Motor neuron (in vitro differentiated cells): ENCODE results near the gene CFAP57. TPM values are rescaled to one million over a fixed set of nuclear protein-coding genes. Genes with fewer than 3 reads are reported as not detected.
"Not testable (repeated sequence)": the region's sequence is repeated elsewhere in the genome, so short reads cannot be mapped to it uniquely, and the experiment has no call there.

ENCODE experiments used
- ATAC-seq, 8 experiments: fragments of 200-7000 bp; cut with Tn5 transposase; replicated peaks in 6 of 8; 2 replicates each; pipeline ENCODE4 v1.8.0; 2021; ENCODE audit warnings: mild to moderate bottlenecking in 8 of 8, moderate library complexity in 8 of 8
- H3K27ac ChIP-seq, 2 donors: fragments of 250-450 bp; sonication (Bioruptor Pico); 2 replicates each; pipeline ENCODE4 v1.9.0; 2021; ENCODE audit warnings: antibody characterized with exemption in 2 of 2, mild to moderate bottlenecking in 2 of 2, moderate library complexity in 1 of 2
- H3K4me1 ChIP-seq, 2 donors: fragments of 250-450 bp; sonication (Bioruptor Pico); replicated peaks in 1 of 2; 2 replicates each; pipeline ENCODE4 v1.6.1; 2021; ENCODE audit warnings: antibody characterized with exemption in 2 of 2, mild to moderate bottlenecking in 2 of 2, moderate library complexity in 1 of 2
- H3K4me3 ChIP-seq, 5 donors: fragments of 250-450 bp; sonication (Bioruptor Pico); 2 replicates each; pipeline ENCODE4 v1.9.0; 2021; ENCODE audit warnings: antibody characterized with exemption in 5 of 5, mild to moderate bottlenecking in 5 of 5, moderate library complexity in 4 of 5
- WGBS, 10 experiments: fragments of 450-650 bp; shearing (Covaris generic); methylation state at CpG; one replicate each; pipeline ENCODE4 v1.0.0; 2022; 5-methylcytosine and 5-hydroxymethylcytosine counted together
- in situ Hi-C, 9 experiments: fragments of 400-800 bp; cut with MboI; loops; one replicate each; pipeline ENCODE4 v1.15.0; 2021; ENCODE audit warnings: low sequenced_read_pairs in 9 of 9, low pct_unique_long_range_greater_than_20kb in 2 of 9; ENCODE audit not compliant: unreplicated experiment in 9 of 9
- total RNA-seq, 8 experiments: library from RNA; unstranded; fragments of 300-600 nt; gene quantifications; 2 replicates each; pipeline versions ENCODE4 v1.2.3 to v1.2.4, GENCODE V29; 2022

CFAP57 gene
- total RNA-seq, result 1 to 10 TPM in 4 of 8 experiments, under 1 TPM in 4; 0.40 to 7.3 (median 0.82) TPM

DNA sequence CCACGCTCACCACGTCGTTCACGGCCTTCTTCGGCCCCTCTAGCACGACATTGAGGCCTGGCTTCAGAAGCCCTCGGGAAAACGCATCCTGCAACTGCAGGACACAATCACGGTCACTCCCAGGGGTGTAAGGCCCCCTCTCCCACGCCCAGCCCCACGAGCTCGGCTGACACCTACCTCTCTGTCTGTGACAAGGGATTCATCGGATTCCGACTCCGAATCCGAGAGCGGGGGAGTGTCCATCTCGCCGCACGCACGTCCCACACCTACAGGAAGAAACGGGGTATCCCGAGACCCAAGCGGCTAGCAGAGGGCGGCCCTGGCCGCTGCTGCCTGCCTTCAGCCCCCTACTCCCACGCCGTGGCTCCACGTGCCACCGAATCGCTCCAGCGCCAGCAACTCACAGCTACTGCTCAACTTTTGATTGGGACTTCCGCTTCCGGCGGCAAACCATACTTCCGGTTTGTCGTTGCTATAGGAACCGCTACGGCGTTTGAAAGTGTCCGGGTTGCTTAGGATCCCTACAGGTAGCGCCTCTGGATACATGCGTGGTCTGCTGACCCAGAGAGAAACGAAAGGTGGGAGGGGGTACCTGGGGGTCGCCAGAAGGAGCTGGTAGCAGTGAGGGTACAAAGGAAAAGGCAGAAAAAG lies at the start of gene CFAP57, which contains the start of gene EBNA1BP2:
CFAP57 (plus strand) TSS at position 455 of the 651 bp plus-strand sequence. CDS start 424 bp downstream, outside the sequence.
EBNA1BP2 (minus strand) TSS at position 415 of the 651 bp plus-strand sequence; CDS start at position 243, 172 bp downstream.
- peak; percentile 93 to 98 (median 96) for ATAC-seq
- H3K4me3 ChIP-seq, result peak within 1 kb of the TSS; percentile 68 to 99 (median 82)
- H3K4me1 ChIP-seq, result peaks cover 4 to 10% of the 10 kb centered on the region in 2 donors
- WGBS, 10 experiments, result 0 to 2% (median 1%) methylated on average over 2 to 32 of the region's 45 CpGs; no CpG with 5 or more reads in 5 of the 10 experiments
- H3K27ac ChIP-seq, result peak within 1 kb of the TSS; percentile 58 to 87
- in situ Hi-C loops, result no loop called here

DNA sequence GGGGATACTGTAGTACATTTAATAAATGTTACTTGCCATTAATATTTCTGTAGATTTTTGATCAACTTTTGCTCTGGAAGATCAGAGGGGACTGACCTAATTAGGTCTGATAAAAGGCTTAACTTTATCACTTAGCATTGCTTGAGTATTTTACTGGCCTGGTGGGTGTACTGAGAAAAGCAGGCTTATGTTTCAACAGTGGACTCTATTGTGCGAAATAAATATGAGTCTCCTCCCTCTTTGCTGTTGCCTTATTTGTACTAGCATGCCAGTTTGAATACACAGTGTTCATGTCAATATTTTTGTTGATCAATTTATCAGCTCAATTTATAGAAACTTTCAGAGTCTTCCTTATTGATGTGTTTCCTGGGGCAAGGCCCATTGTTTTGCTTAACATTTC lies 49.1 kb upstream of the CFAP57 start:
- Histone ChIP-seq H3K4me1 (peaks cover 8 to 9% of the 10 kb centered on the region in 2 donors), H3K27ac (no peak overlapping the region), H3K4me3 (no peak overlapping the region)
- WGBS, 10 experiments, result 33 to 100% (median 94%) methylated on average over 1 of the region's 1 CpG; no CpG with 5 or more reads in 4 of the 10 experiments
- in situ Hi-C loops, result no loop called here
- no peak for ATAC-seq

DNA sequence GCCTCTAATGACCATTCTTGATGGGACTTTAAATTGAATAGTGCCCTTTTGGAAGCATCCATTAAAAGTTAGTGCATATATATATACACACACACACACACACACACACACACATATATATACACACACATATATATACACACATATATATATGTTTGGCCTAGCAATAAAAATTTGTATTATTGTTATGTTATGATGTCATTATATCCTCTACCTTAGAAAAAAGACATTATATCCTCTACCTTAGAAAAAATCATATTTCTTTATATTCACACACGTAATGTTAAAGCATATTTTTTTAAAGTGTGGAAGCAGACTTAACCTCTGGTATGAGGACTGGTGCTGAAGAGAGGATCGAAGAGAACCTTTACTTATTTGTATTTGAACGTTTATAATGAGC lies 43.3 kb upstream of the CFAP57 start:
- WGBS, 10 experiments, result 25 to 100% (median 87%) methylated on average over 1 to 3 of the region's 3 CpGs; no CpG with 5 or more reads in 1 of the 10 experiments
- H3K4me1 ChIP-seq, result no peaks in the 10 kb centered on the region
- ATAC-seq, result no peak
- no peak overlapping the region for H3K27ac ChIP-seq
- no peak overlapping the region for H3K4me3 ChIP-seq
- in situ Hi-C loops, result no loop called here

DNA sequence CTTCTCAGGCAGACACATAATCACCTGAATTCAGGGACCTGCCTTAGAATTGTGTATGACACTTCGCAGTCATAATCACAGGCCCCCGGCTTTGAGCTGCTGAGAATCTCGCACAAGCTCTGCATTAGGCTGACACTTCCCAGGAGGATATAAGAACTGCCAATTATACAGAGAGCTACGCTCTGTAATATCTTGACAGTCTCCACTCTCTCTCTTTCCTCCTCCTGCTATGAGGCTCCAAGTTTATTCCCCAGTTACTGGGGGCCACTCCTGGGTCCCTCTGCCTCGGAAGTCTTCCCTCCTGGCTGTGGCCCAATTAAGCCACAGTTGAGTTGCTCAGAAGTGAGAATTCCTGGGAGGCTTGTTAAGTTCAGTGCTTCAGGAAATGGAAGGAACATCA lies 42.7 kb upstream of the CFAP57 start:
- H3K4me3 ChIP-seq, result no peak overlapping the region
- in situ Hi-C loops, result no loop called here
- no peak overlapping the region for H3K27ac ChIP-seq
- no peaks in the 10 kb centered on the region for H3K4me1 ChIP-seq
- no peak for ATAC-seq
- WGBS, 10 experiments, result 16 to 100% (median 87%) methylated on average over 1 to 5 of the region's 5 CpGs; no CpG with 5 or more reads in 1 of the 10 experiments

DNA sequence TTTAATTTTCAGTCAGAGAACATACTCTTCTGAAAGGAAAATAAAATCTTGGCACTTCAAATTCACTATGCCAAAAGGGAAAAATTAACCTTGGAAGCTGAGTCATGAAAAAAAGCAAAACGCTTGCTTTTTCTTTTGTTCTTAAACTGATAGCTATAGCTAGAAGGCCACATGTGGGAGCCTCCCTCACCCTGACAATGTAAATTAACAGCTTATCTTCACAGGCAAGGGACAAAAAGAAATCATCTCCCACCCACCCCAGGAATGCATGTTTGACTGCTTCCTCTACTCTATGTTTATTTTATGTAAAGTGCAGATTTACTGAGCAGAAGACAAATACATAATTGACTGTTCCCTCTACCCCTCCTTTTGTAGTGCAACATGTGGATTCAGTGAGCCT lies 38.1 kb upstream of the CFAP57 start:
- ATAC-seq, result peak in 6 of 8 experiments; percentile 18 to 97 (median 64)
- Histone ChIP-seq H3K4me3 (no peak overlapping the region), H3K4me1 (no peaks in the 10 kb centered on the region), H3K27ac (no peak overlapping the region)
- in situ Hi-C loops, result no loop called here
- WGBS, 10 experiments, result 0 to 100% (median 41%) methylated on average over 1 of the region's 1 CpG

DNA sequence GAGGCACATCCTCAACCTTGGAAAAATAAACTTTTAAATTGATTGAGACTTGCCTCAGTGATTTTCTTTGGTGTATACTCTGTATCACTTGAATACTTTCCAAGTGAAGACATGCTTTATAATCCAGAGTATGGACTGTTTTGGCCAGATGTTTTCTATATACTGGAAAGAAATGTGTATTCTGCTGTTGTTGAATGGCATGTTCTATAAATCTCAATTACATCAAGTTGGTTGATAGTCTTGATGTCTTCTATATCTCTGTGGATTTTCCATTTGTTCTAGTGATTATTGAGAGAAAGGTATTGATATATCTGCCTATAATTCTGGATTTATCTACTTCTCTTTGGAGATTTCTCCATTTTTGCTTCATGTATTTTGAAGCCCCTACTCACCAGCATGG lies 37.5 kb upstream of the CFAP57 start:
- no peak overlapping the region for H3K4me3 ChIP-seq
- no peaks in the 10 kb centered on the region for H3K4me1 ChIP-seq
- ATAC-seq, result peak in 1 of 8 experiments; percentile 17
- in situ Hi-C loops, result no loop called here
- no peak overlapping the region for H3K27ac ChIP-seq

DNA sequence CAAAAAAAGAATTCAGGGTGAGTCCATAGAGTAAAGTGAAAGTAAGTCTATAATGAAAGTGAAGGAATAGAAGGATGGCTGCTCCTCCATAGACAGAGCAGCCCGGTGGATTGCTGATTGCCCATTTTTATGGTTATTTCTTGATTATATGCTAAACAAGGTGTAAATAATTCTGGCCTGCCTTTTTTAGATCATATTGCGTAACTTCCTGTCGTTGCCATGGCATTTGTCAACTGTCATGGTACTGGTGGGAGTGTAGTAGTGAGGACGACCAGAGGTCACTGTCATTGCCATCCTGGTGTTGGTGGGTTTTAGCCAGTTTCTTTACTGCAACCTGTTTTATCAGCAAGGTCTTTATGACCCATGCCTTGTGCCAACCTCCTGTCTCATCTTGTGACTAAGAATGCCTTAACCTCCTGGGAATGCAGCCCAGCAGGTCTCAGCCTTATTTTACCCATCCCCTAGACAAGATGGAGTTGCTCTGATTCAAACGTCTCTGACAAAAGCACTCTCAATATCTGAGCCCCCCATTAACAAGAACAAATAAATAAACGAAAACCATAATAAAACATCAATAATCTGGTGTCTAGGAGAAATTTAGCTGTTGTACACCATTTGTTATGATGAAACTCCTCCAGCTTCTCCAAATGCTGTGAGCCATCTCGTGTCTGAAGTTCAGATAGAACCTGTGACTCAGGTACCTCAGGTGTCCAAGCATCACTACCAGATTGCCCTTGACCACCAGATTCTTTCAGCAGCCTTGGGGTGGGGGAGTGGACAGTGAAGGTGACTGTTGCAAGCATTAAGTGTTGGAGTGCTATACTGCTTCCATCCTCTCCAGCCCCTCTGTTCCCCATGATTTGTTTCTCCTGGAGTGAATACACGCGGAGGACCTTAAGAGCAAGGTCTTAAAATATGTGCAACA lies 36.0 kb upstream of the CFAP57 start:
- ATAC-seq, result no peak
- no peaks in the 10 kb centered on the region for H3K4me1 ChIP-seq
- WGBS, 10 experiments, result 20 to 95% (median 84%) methylated on average over 4 to 9 of the region's 9 CpGs; no CpG with 5 or more reads in 1 of the 10 experiments
- in situ Hi-C loops, result no loop called here
- no peak overlapping the region for H3K4me3 ChIP-seq
- no peak overlapping the region for H3K27ac ChIP-seq

DNA sequence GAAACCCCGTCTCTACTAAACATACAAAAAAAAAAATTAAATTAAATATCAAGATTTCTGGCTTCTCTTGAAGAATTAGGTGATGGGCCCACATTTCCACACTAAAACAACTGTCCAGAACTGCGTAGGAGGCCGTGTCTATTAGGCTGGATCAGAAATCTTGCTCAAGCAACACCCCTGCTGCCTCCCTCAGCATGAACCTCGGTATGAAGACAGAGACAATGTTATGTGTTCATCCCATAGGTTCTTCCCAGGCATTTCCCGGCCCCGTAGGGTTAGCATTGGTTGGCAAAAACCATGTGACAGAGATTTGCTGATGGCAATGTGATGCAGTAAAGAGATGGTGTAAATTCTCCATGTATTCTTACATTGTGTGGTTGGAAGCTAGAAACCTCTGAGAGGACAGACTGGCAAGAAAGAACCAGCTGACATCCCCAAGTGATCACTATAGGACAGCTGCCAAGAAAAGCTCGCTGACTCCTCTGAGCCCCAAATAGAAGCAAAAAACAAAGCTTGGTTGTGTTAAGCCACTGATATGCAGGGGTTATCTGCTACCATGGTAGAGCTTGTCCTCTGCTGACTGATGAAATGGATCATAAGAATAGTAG lies 34.6 kb upstream of the CFAP57 start:
- Histone ChIP-seq H3K4me3 (no peak overlapping the region), H3K4me1 (no peaks in the 10 kb centered on the region), H3K27ac (no peak overlapping the region)
- WGBS, 10 experiments, result 49 to 91% (median 84%) methylated on average over 2 to 7 of the region's 7 CpGs; no CpG with 5 or more reads in 1 of the 10 experiments
- ATAC-seq, result no peak
- in situ Hi-C loops, result no loop called here

DNA sequence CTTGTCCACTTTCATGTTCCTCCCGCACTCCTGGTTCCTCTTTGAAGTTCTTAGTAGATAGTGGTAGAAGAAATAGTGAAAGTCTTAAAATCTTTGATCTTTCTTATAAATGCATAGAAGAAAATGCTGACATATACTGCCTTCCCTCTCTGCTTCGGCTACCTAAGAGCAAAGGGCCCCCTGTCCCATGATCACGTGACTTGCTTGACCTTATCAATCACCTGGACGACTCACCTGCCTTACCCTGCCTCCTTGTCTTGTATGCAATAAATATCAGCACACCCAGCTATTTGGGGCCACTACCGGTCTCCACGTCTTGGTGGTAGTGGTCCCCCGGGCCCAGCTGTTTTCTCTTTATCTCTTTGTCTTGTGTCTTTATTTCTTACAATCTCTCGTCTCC lies 32.8 kb upstream of the CFAP57 start:
- in situ Hi-C loops, H3K27ac ChIP-seq, H3K4me1 ChIP-seq, H3K4me3 ChIP-seq, ATAC-seq: not testable (repeated sequence)
- WGBS, 10 experiments, result 17 to 97% (median 84%) methylated on average over 1 to 8 of the region's 8 CpGs; no CpG with 5 or more reads in 2 of the 10 experiments

DNA sequence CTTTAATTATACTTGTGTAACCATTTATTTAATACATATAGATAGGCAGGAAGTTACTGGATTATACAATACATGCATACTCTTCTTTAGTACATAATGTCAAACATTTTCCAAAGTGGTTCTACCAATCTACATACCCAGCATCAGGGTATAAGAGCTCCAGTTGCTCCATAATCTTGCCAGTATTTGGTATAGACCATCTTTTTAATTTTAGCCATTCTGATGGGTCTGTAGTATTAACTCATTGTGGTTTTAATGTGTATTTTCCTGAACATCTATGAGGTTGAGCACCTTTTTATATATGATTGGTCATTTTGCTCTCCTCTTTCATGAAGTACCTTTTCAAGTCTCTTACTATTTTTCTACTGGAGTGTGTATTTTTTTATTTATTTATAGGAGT lies 32.1 kb upstream of the CFAP57 start:
- Histone ChIP-seq H3K4me3 (no peak overlapping the region), H3K4me1 (no peaks in the 10 kb centered on the region), H3K27ac (no peak overlapping the region)
- in situ Hi-C loops, result no loop called here
- ATAC-seq, result no peak

DNA sequence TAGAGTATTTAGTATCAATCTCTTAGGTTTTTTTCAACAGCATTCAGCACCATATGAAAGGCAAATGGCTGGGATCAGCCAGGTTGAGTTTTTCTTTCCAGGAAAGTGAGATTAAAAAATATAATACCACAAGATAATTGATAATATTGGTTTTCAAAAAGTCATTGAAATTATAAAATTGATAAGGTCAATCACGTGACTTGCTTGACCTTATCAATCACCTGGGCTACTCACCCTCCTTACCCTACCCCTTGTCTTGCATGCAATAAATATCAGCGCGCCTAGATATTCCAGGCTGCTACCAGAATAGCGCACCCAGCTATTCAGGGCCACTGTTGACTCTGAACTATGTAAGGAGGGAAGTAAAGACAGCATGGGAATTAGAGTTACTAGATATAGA lies 31.5 kb upstream of the CFAP57 start:
- H3K27ac ChIP-seq, result no peak overlapping the region
- H3K4me3 ChIP-seq, result no peak overlapping the region
- no peak for ATAC-seq
- in situ Hi-C loops, result no loop called here
- H3K4me1 ChIP-seq, result no peaks in the 10 kb centered on the region
- 59 to 100% (median 94%) methylated on average over 1 to 4 of the region's 4 CpGs; no CpG with 5 or more reads in 1 of the 10 experiments for WGBS, 10 experiments

DNA sequence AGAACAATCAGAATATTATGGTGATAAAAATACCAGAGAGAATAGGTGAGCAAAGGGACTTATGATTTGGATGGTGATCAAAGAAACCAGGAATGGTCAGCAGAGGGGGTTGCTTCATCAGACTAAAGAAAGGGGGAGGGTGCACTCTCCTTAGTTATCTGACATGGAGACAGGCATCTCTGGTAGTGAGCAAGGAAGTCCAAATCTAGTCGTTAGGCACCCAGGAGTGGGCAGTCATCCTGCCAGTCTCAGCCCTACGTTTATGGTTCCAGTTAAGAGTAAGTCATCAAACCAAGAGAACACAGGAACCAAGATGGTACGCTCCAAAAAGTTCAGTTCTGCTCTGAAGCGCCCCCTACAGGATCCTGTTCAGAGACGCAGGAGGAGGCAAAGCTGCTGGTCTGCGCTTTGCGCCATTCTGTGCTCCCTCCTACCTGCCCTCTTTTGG lies 28.7 kb upstream of the CFAP57 start:
- H3K27ac ChIP-seq, result no peak overlapping the region
- in situ Hi-C loops, result no loop called here
- WGBS, 10 experiments, result 0 to 100% (median 57%) methylated on average over 1 to 6 of the region's 7 CpGs; no CpG with 5 or more reads in 2 of the 10 experiments
- H3K4me3 ChIP-seq, result no peak overlapping the region
- peaks cover 5 to 6% of the 10 kb centered on the region in 2 donors for H3K4me1 ChIP-seq
- no peak for ATAC-seq

DNA sequence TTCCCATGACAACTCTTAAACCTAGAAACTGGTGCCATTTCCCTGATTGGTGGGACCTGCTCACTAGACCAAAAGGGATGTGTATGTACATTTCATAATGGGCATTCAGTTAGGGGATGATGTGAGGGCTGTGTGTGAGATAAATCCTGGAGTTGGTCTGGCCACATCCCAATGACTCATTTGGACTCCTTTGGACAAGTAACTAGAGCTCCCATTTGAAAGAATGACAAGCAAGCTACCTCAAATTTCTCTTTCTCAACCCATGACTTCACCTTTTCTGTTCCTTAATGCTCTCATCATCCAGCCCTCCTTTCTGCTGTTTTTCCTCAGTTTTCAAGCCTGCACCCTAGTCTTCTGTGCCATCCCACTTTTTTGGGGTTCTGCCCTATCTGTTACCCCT lies 27.9 kb upstream of the CFAP57 start:
- Histone ChIP-seq H3K4me3 (no peak overlapping the region), H3K4me1 (peaks cover 5 to 6% of the 10 kb centered on the region in 2 donors), H3K27ac (no peak overlapping the region)
- ATAC-seq, result peak in 2 of 8 experiments; percentile 6 to 7
- in situ Hi-C loops, result no loop called here
